Ectodermal cell (in vitro differentiated cells): ENCODE results near the gene MMP17.
"Not testable (repeated sequence)": the region's sequence is repeated elsewhere in the genome, so short reads cannot be mapped to it uniquely, and the experiment has no call there.

Experiments used
- H3K27ac ChIP-seq: 2 replicates; pipeline ENCODE4 v1.7.0; 2013; ENCODE audit warnings: mild to moderate bottlenecking, low read depth, low read length; ENCODE audit not compliant: insufficient read depth, poor library complexity, severe bottlenecking
- H3K27me3 ChIP-seq: 2 replicates; pipeline ENCODE4 v1.7.0; 2013; ENCODE audit warnings: mild to moderate bottlenecking, low read length; ENCODE audit not compliant: insufficient read depth, control insufficient read depth, poor library complexity, severe bottlenecking
- H3K36me3 ChIP-seq: one replicate; pipeline ENCODE4 v1.7.0; 2013; ENCODE audit warnings: low read length; ENCODE audit not compliant: control insufficient read depth, insufficient read depth
- H3K4me1 ChIP-seq: one replicate; pipeline ENCODE4 v1.7.0; 2013; ENCODE audit warnings: low read length; ENCODE audit not compliant: control insufficient read depth, insufficient read depth
- H3K4me3 ChIP-seq: 2 replicates; pipeline ENCODE4 v1.7.0; 2013; ENCODE audit warnings: low read depth, low read length, control low read depth; ENCODE audit not compliant: insufficient read depth
- H3K9me3 ChIP-seq: 2 replicates; pipeline ENCODE4 v1.7.0; 2013; ENCODE audit warnings: mild to moderate bottlenecking, low read length, moderate library complexity; ENCODE audit not compliant: control insufficient read depth
- WGBS, 2 experiments: methylation state at CpG; one replicate each; pipeline ENCODE4 v1.1.7; 2013; ENCODE audit warnings: missing lambda C conversion rate in 2 of 2; 5-methylcytosine and 5-hydroxymethylcytosine counted together

MMP17 gene

DNA sequence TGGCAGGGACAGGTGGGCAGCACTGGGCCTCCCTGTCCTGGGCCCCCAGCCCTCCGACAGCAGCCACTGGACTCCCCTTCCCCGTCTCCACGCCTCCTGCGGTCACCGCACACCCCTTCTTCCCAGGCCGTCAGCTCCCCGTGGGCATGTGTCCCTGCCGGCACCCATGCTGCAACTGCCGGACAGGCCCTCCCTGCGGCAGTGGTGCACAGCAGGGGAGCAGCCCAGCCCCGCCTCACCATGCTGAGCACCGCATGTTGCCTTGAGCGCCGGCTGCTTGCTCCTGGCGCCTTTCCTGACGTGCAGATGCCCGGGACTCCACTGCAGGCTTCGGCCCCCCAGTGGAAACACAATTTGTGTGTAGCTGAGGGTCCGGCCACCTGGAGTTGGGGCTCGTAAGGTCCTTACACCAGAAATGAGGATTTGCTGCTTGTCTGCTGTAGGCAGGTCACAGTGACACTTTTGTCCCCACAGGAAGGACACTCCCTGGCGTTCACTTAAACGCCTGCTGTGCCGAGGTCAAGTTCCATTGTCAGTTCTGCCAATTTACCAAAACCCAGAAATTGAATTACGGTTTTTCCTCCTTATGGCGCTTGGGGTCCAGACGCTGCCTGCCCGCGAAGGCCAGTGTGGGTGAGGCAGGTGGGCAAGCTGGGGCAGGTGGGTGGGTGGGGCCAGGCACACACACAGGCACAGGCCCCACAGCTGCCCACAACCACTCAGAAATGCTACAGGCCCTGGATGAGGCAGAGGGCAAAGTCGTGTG, 28.2 kb upstream of the MMP17 start:
- no peaks in the 10 kb centered on the region for H3K36me3 ChIP-seq
- H3K27me3 ChIP-seq = no peaks in the 10 kb centered on the region
- no peak overlapping the region for H3K27ac ChIP-seq
- H3K4me1 ChIP-seq = peaks cover 5% of the 10 kb centered on the region
- 88 to 93% methylated on average over 29 of the region's 29 CpGs for WGBS, 2 experiments
- no peak overlapping the region for H3K4me3 ChIP-seq
- H3K9me3 ChIP-seq = no peaks in the 10 kb centered on the region

DNA sequence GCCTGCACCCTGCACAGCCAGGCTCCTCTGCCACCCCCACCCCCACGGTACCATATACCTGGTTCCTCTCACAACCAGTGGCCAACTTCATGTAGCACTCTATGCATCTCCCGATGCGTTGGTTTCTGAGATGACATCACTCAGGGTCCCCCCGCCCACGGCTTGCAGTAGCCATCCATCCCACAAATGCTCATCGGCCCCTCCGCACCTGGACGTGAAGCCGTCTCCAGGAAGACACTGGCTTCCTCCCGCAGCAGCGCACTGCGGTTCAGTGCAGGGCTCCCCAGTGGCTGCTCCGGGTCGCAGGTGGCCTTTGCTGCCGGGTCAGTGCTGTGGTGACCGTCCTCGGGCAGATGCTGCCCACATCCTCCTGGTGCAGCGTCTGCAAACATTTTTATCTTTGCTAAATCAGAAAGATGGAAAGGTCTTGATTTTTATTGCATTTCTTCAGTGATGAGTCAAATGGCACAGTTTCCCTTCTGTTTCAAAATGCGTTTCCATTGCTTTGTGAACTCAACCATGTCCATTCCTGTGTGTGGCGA, 27.5 kb upstream of the MMP17 start:
- Histone ChIP-seq H3K27ac (no peak overlapping the region), H3K9me3 (no peaks in the 10 kb centered on the region), H3K4me3 (no peak overlapping the region), H3K4me1 (peaks cover under 1% of the 10 kb centered on the region), H3K36me3 (no peaks in the 10 kb centered on the region), H3K27me3 (no peaks in the 10 kb centered on the region)
- WGBS, 2 experiments = 96% methylated on average over 20 of the region's 20 CpGs

DNA sequence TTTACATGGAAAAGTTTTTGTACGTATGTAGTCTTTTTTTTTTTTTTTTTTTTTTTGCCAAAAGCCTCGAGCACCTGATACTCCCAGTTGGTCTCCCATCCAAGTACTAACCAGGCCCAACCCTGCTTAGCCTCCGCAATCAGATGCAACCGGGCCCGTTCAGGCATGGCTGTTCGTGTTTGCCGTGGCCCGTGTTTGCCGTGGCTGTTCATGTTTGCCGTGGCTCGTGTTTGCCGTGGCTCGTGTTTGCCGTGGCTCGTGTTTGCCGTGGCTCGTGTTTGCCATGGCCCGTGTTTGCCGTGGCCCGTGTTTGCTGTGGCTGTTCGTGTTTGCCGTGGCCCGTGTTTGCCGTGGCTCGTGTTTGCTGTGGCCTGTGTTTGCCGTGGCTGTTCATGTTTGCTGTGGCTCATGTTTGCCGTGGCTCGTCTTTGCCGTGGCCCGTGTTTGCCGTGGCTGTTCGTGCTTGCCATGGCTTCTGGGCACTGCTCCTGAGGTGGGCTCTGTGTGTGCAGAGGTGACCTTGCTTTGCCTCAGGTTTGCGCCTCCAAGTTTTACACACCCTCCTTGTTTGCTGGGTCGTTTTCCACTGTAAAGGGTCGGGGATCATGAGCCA, 26.8 kb upstream of the MMP17 start:
- Histone ChIP-seq H3K36me3 (no peaks in the 10 kb centered on the region), H3K4me3 (no peak overlapping the region), H3K27me3 (no peaks in the 10 kb centered on the region), H3K27ac (no peak overlapping the region), H3K4me1 (no peaks in the 10 kb centered on the region), H3K9me3 (no peaks in the 10 kb centered on the region)
- WGBS, 2 experiments = 87 to 90% methylated on average over 35 of the region's 35 CpGs

DNA sequence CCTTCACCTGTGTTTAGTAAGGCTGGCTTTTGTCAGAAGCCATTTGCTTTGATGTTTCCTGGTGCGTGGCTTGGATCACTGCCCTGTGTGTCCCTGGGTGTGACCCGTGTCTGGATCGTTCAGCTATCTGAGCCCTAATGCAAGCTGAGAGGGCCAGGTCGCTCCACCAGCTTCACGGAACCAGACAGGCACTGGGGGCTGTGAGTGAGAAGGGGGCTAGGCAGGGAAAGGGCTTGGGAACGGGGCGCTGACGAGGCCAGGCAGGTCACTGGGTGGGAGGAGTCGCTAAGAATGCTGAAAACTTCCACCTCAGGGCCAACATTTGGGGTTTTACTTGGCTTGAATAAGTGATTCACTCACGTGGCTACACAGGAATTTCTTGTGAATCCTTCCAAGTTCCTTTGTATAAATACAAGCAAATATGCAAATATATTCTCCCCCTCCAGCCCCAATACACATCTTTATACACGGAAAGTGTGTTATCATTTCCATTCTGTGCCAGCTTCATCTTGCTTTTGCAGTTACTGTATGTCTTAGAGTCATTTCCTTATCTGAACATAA, 24.2 kb upstream of the MMP17 start:
- WGBS, 2 experiments = 82 to 84% methylated on average over 11 of the region's 11 CpGs
- H3K9me3 ChIP-seq = no peaks in the 10 kb centered on the region

DNA sequence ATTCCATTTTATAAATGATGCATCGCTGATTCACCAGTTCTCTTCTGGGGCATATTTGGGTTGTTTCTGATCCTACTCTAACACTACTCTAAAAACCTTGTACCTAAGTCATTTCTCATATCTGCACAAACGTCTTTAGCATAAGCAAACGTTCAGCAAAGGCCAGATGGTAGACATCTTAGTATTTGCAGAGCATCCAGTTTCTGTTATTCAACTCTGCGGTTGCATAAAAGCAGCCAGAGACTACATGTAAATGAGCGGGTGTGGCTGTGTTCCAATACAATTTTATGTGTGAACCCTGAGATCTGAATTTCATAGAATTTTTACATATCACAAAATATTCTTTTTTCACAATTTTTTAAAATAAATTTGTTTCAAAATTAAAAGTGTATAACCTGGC, 22.8 kb upstream of the MMP17 start:
- no peaks in the 10 kb centered on the region for H3K36me3 ChIP-seq
- H3K4me1 ChIP-seq = no peaks in the 10 kb centered on the region
- no peak overlapping the region for H3K27ac ChIP-seq
- whole genome bisulfite sequencing, 2 experiments = 96 to 99% methylated on average over 5 of the region's 5 CpGs
- no peaks in the 10 kb centered on the region for H3K27me3 ChIP-seq
- H3K9me3 ChIP-seq = no peaks in the 10 kb centered on the region
- H3K4me3 ChIP-seq = no peak overlapping the region

More for the DNA sequence above, 24.2 kb upstream of the MMP17 start:
- H3K27ac ChIP-seq = no peak overlapping the region
- H3K36me3 ChIP-seq = no peaks in the 10 kb centered on the region
- H3K27me3 ChIP-seq = no peaks in the 10 kb centered on the region
- H3K4me3 ChIP-seq = no peak overlapping the region
- H3K4me1 ChIP-seq = no peaks in the 10 kb centered on the region

DNA sequence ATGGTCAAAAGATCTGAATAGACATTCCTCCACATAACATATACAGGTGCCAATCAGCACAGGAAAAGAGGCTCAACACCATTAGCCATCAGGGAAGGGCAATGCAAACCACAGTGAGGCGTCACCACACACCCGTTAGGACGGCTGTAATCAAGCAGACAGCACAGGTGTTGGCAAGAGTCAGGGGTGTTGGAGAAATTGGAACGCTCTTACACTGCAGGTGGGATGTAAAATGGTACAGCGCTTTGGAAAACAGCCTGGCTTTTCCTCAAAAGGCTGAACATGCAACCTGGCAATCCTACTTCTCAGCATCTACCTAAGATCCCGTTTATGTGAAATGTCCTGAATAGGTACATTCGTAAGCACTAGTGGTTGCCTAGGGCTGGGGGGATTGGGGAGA, 21.5 kb upstream of the MMP17 start:
- H3K4me1 ChIP-seq = no peaks in the 10 kb centered on the region
- H3K36me3 ChIP-seq = no peaks in the 10 kb centered on the region
- 91 to 93% methylated on average over 7 of the region's 7 CpGs for WGBS, 2 experiments
- H3K4me3 ChIP-seq = no peak overlapping the region
- no peaks in the 10 kb centered on the region for H3K27me3 ChIP-seq
- H3K9me3 ChIP-seq = no peaks in the 10 kb centered on the region
- H3K27ac ChIP-seq = no peak overlapping the region

DNA sequence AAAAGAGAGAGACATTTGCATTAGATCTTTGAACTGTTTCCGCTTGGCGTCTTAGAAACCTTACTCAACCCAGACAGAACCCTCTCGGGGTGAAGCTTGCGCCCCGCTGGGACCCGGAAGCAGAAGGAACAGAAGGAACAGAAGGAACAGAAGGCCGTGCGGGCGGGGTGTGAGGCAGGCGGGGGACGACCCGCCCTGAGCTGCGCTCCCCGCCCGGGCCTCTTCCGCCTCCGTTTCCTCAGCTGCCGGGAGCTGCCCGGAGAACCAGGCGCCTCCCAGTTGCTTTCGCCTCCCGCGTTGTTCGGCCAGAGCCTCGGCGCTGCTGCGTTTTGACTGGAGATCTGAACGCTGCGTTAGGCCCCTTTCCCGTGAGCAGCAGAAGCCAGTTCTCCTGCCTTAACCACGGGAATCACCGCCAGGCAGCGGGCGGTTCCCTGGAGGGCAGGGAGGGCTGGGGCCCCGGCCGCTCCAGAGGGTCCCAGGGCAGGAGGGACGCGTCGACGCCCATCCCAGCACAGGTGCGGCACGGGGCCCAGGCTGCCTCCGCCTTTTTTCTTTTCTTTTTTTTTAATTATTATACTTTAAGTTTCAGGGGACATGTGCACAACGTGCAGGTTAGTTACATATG, 19.3 kb upstream of the MMP17 start:
- 95% methylated on average over 44 of the region's 44 CpGs for WGBS, 2 experiments
- Histone ChIP-seq H3K27ac (no peak overlapping the region), H3K4me1 (no peaks in the 10 kb centered on the region), H3K9me3 (no peaks in the 10 kb centered on the region), H3K4me3 (no peak overlapping the region), H3K36me3 (no peaks in the 10 kb centered on the region), H3K27me3 (no peaks in the 10 kb centered on the region)

DNA sequence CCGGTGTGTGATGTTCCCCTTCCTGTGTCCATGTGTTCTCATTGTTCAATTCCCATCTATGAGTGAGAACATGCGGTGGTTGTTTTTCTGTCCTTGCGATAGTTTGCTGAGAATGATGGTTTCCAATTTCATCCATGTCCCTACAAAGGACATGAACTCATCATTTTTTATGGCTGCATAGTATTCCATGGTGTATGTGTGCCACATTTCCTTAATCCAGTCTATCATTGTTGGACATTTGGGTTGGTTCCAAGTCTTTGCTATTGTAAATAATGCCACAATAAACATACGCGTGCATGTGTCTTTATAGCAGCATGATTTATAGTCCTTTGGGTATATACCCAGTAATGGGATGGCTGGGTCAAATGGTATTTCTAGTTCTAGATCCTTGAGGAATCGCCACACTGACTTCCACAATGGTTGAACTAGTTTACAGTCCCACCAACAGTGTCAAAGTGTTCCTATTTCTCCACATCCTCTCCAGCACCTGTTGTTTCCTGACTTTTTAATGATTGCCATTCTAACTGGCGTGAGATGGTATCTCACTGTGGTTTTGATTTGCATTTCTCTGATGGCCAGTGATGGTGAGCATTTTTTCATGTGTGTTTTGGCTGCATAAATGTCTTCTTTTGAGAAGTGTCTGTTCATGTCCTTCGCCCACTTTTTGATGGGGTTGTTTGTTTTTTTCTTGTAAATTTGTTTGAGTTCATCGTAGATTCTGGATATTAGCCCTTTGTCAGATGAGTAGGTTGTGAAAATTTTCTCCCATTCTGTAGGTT, 18.5 kb upstream of the MMP17 start:
- WGBS, 2 experiments = 95 to 100% methylated on average over 1 to 3 of the region's 9 CpGs
- H3K4me1 ChIP-seq, H3K36me3 ChIP-seq, H3K9me3 ChIP-seq, H3K4me3 ChIP-seq, H3K27me3 ChIP-seq, H3K27ac ChIP-seq: not testable (repeated sequence)

DNA sequence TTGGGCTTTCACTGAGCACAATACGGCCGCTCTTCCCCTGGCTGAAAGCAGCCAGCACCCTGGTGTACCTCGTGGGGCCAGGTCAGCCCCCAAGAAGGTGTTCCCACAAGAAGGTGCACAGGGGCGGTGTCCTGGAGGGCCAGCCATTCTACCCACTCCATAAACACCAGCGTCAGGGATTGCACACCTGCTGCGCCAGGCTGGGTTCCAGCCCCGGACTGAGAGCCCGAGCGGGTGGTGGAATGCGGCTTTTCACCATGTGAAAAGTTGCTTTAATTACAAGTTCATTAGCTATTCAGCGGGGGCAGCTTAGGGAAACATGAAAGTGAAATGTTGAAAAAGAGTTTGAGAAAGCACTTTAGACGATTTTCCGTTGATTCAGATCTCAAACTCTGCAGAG, 17.5 kb upstream of the MMP17 start:
- Histone ChIP-seq H3K4me1 (no peaks in the 10 kb centered on the region), H3K4me3 (no peak overlapping the region), H3K9me3 (no peaks in the 10 kb centered on the region), H3K36me3 (no peaks in the 10 kb centered on the region), H3K27me3 (no peaks in the 10 kb centered on the region), H3K27ac (no peak overlapping the region)
- WGBS, 2 experiments = 79 to 82% methylated on average over 13 of the region's 13 CpGs
